DND-41 (cell line): ENCODE results near the gene PDE4D.

Experiments used
- ATAC-seq: fragments of 200-7000 bp; cut with Tn5 transposase; 3 replicates; pipeline ENCODE4 v1.9.1; 2021; ENCODE audit warnings: low read depth; ENCODE audit not compliant: insufficient read depth
- DNase-seq: peaks from one replicate; pipeline ENCODE4 v3.0.0-alpha.2; 2020
- H2AFZ ChIP-seq: 2 replicates; pipeline ENCODE4 v1.6.0; 2012; ENCODE audit warnings: low read depth, low read length
- H3K27ac ChIP-seq: 2 replicates; pipeline ENCODE4 v1.5.1; 2012; ENCODE audit warnings: low read length, inconsistent platforms
- H3K27me3 ChIP-seq: fragments of 200-600 bp; sonication (generic); 2 replicates; pipeline ENCODE4 v1.6.0; 2012; ENCODE audit warnings: low read length, mild to moderate bottlenecking, inconsistent platforms; ENCODE audit not compliant: insufficient read depth, poor library complexity
- H3K36me3 ChIP-seq: 2 replicates; pipeline ENCODE4 v1.5.1; 2012; ENCODE audit warnings: low read length, inconsistent platforms; ENCODE audit not compliant: insufficient read depth
- H3K4me1 ChIP-seq: 2 replicates; pipeline ENCODE4 v1.5.1; 2012; ENCODE audit warnings: mild to moderate bottlenecking, low read length; ENCODE audit not compliant: insufficient read depth
- H3K4me2 ChIP-seq: 2 replicates; pipeline ENCODE4 v1.6.0; 2012; ENCODE audit warnings: mild to moderate bottlenecking, moderate library complexity, low read length, inconsistent platforms; ENCODE audit not compliant: insufficient read depth
- H3K4me3 ChIP-seq, 2 experiments: fragments of 200-600 bp in 1 of 2; shearing (Covaris generic) in 1 of 2; 2 replicates each; pipeline ENCODE4 v1.5.1; 2012 to 2016; ENCODE audit warnings: inconsistent platforms in 2 of 2, low read length in 2 of 2, mild to moderate bottlenecking in 2 of 2, low read depth in 1 of 2, moderate library complexity in 1 of 2
- H3K79me2 ChIP-seq: 2 replicates; pipeline ENCODE4 v1.6.0; 2012; ENCODE audit warnings: low read length, inconsistent platforms; ENCODE audit not compliant: insufficient read depth
- H3K9ac ChIP-seq: 2 replicates; pipeline ENCODE4 v1.6.0; 2012; ENCODE audit warnings: low read depth, mild to moderate bottlenecking, inconsistent platforms, low read length, moderate library complexity
- H3K9me3 ChIP-seq: 2 replicates; pipeline ENCODE4 v1.5.1; 2012; ENCODE audit warnings: low read length, moderate library complexity, mild to moderate bottlenecking, inconsistent platforms; ENCODE audit not compliant: insufficient read depth, severe bottlenecking
- H4K20me1 ChIP-seq: 2 replicates; pipeline ENCODE4 v1.6.0; 2012; ENCODE audit warnings: low read length; ENCODE audit not compliant: insufficient read depth
- EZH2 ChIP-seq: IDR thresholded peaks from 3 replicates; pipeline ENCODE4 v1.6.1; 2012; ENCODE audit warnings: borderline replicate concordance, low read depth, mild to moderate bottlenecking, moderate library complexity, low read length, inconsistent platforms; ENCODE audit not compliant: severe bottlenecking
- TF ChIP-seq, protein P1 (sequence below): IDR thresholded peaks from 2 replicates; pipeline ENCODE4 v1.5.1; 2012; ENCODE audit warnings: borderline replicate concordance, low read length, moderate library complexity, mild to moderate bottlenecking; ENCODE audit not compliant: poor library complexity, severe bottlenecking; ENCODE audit errors: extremely low read depth

The PDE4D gene

DNA sequence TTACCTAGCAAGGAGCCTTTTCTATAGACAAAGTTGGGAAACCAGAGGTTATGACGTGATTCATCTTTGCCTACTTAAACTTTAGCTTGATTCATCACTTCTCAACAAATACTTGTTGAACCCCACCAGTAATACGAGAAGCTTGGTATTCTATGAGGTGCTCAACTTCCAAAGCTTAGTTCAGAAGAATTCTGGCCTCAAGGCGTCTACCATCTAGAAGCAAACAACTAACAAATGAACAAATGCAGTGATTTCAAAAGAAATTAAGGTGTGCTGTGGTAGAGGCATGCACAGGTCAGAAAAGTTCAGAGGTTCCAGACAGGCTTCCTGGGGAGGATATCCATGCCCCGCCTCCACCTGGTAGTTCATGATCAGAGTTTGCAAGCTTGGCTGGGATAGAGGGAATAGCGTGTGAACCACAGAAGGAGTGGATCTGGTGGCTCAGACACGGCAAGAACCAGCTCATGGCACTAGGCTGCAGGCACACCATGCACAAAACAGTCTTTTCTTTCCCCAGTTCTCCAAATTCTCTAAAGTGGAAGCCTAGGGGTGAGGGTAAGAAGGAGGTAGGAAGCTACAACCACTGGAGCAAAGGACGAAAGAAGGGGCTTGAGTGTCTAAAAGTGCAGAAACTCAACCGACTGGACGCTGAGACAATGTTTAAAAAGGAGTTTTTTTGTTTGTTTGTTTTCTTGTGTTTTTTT, 837.6 kb downstream of the PDE4D start:
- TF ChIP-seq EZH2: no peak
- TF ChIP-seq, protein P1, sequence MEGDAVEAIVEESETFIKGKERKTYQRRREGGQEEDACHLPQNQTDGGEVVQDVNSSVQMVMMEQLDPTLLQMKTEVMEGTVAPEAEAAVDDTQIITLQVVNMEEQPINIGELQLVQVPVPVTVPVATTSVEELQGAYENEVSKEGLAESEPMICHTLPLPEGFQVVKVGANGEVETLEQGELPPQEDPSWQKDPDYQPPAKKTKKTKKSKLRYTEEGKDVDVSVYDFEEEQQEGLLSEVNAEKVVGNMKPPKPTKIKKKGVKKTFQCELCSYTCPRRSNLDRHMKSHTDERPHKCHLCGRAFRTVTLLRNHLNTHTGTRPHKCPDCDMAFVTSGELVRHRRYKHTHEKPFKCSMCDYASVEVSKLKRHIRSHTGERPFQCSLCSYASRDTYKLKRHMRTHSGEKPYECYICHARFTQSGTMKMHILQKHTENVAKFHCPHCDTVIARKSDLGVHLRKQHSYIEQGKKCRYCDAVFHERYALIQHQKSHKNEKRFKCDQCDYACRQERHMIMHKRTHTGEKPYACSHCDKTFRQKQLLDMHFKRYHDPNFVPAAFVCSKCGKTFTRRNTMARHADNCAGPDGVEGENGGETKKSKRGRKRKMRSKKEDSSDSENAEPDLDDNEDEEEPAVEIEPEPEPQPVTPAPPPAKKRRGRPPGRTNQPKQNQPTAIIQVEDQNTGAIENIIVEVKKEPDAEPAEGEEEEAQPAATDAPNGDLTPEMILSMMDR: no peak
- Histone ChIP-seq H3K36me3 (no peaks in the 10 kb centered on the region), H3K4me1 (no peaks in the 10 kb centered on the region), H2AFZ (no peak overlapping the region), H3K27ac (no peak overlapping the region), H4K20me1 (no peaks in the 10 kb centered on the region), H3K4me3 (no peak overlapping the region), H3K4me2 (no peak overlapping the region), H3K9ac (no peak overlapping the region), H3K27me3 (no peaks in the 10 kb centered on the region), H3K9me3 (no peaks in the 10 kb centered on the region), H3K79me2 (no peaks in the 10 kb centered on the region)
- DNase-seq (no peak), ATAC-seq (no peak)

DNA sequence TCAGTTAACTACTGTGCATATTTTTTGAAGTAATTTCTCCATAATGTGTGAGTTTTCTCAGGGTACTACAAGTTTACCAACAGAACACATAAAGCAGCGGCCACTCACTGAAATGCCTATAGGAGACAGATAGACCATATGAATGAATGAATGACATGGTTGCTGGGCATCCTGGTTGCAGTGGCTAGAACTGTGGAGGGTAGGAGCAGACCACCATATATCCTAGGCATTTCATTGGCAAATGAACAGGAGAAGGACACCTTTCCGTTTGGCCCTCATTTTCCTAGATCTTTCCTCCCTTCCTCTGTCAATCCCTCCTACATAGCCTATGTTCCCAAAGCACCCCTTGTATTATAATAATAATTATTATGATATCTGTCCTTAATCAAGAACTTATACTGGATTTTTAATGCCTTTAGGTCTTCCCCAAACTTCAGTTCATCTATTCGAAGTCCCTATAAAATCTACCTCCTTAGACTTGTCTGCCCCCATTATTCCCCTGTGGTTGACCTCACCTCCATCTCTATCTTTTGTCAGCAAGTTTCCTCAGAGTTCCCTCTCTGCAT, 838.5 kb downstream of the PDE4D start:
- Histone ChIP-seq H3K36me3 (no peaks in the 10 kb centered on the region), H3K4me1 (no peaks in the 10 kb centered on the region), H4K20me1 (no peaks in the 10 kb centered on the region), H3K27me3 (no peaks in the 10 kb centered on the region), H3K9me3 (no peaks in the 10 kb centered on the region), H2AFZ (no peak overlapping the region), H3K27ac (no peak overlapping the region), H3K4me3 (no peak overlapping the region), H3K4me2 (no peak overlapping the region), H3K9ac (no peak overlapping the region), H3K79me2 (no peaks in the 10 kb centered on the region)
- TF ChIP-seq, protein P1: no peak
- TF ChIP-seq EZH2: no peak
- DNase-seq (no peak), ATAC-seq (no peak)

DNA sequence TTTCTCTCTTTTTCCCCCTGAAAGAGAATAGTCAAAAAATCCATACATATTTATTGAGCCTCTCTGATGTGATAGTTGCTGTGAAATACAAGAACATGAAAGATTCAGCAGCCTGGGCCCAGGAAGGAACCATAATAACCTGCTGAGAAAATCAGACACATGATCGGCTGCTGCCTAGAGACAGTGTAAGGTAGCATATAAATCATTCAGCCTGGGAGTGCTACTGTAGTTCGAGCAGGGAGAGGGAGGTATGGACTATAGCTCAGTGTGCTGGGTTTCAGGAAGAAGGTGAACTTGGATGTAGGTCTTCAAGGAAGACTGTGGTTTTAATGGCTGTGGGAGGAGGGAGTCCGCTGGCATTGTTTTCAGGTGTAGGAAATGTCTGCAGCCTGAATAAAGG, 841.6 kb downstream of the PDE4D start:
- DNase-seq (no peak), ATAC-seq (no peak)
- no peaks in the 10 kb centered on the region for H3K9me3 ChIP-seq
- H3K4me3 ChIP-seq: no peak overlapping the region
- H3K36me3 ChIP-seq: no peaks in the 10 kb centered on the region
- no peaks in the 10 kb centered on the region for H3K4me1 ChIP-seq
- H4K20me1 ChIP-seq: no peaks in the 10 kb centered on the region
- no peak overlapping the region for H3K4me2 ChIP-seq
- no peaks in the 10 kb centered on the region for H3K79me2 ChIP-seq
- no peak overlapping the region for H2AFZ ChIP-seq
- no peak overlapping the region for H3K27ac ChIP-seq
- H3K9ac ChIP-seq: no peak overlapping the region
- no peak for TF ChIP-seq EZH2
- no peaks in the 10 kb centered on the region for H3K27me3 ChIP-seq

DNA sequence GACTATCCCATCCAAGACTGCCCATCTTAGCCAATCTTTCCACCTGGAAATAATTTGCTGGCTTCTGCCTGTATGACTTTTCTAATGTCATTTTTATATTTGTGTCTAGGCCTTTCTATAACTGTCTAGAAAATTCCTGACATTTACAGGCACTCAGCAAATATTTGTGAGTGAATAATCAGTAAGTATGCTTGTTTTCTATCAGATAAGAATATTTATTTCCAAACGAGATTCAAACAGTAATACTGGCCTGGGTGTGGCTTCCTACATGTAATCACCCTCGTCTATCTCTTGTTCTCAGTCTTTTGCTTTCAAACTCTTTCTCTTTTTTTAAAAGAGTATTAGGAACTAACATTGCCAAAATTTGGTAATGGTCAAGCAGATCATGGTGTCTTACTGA, 844.4 kb downstream of the PDE4D start:
- Histone ChIP-seq H3K4me2 (no peak overlapping the region), H3K27ac (no peak overlapping the region), H3K27me3 (no peaks in the 10 kb centered on the region), H3K4me3 (no peak overlapping the region), H3K36me3 (no peaks in the 10 kb centered on the region), H3K4me1 (no peaks in the 10 kb centered on the region), H3K79me2 (no peaks in the 10 kb centered on the region), H2AFZ (no peak overlapping the region), H3K9ac (no peak overlapping the region), H4K20me1 (no peaks in the 10 kb centered on the region), H3K9me3 (no peaks in the 10 kb centered on the region)
- DNase-seq (no peak), ATAC-seq (no peak)
- TF ChIP-seq EZH2: no peak
- TF ChIP-seq, protein P1: no peak
